ENCODE results near the gene SSNA1. TPM values are rescaled to one million over a fixed set of nuclear protein-coding genes. Genes with fewer than 3 reads are reported as not detected.
A peak's percentile ranks its signal among the peaks of the same experiment; 100 is the strongest.

Gene SSNA1
- total and polyA plus RNA-seq, 9 of the 15 experiments (the other 6 are each of a cell fraction or from before 2014, with no cell fraction given): 1.9 to 130 (median 57.1) TPM

DNA sequence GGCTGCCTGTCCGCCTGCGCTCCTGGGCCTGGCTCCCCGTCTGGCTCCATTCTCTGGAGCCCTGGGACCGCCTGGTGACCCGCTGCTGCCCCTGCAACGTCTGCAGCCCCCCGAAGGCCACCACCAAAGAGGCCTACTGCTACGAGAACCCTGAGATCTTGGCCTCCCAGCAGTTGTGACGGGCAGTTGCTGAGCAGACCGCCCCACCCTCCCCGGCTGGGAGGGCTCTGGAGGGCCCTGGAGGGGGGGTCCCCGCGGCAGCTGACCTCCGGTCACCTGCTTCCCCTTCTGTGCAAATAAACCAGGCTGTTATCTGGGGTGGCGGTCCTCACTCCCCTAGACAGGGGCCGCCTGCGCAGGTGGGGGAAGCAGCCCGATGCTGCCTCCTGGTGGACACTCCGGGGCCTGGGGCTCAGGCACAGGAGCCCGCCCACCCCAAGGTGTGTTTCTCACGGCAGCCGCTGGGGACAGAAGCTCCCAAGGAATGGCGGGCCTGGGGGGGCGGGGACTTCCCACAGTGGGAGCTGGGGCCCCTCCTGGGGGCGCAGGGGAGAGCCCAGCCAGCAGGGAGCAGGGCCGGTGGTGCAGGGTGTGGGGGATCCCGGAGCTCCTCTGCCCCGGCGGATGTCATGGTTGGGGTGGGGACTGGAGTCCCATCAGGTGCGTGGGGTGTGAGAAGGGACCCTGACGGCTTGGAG, 47.9 kb downstream of the SSNA1 start:
- POLR2A ChIA-PET: interaction anchor here (0.6 to 1.3 kb wide), 5 partner anchors 41 to 233 kb away, joined by 3 to 5 read pairs (median 4); partner anchors contain the start of gene TOR4A
- peaks cover 30% of the 10 kb centered on the region for H3K79me2 ChIP-seq (ENCODE audit: control insufficient read depth, insufficient read depth, low read length)
- FAIRE-seq (peak; percentile 95), DNase-seq (ENCODE audit: extremely low read depth in 1 of 4, low spot score in 3 of 4) (peak; percentile 91 to 97 (median 94)), ATAC-seq (peak; percentile 73)
- H3K4me3 ChIP-seq: no peak overlapping the region
- H3K9me3 ChIP-seq (replicated peaks; ENCODE audit: control insufficient read depth, insufficient read depth, low read depth, low read length): no peaks in the 10 kb centered on the region
- peak overlapping the region; percentile 9 to 88; a peak in 2 of 4 replicates for H3K9ac ChIP-seq (ENCODE audit: insufficient read depth in 1 of 2, low read depth in 2 of 2, low read length in 2 of 2)
- peak overlapping the region; percentile 42 for H3K27ac ChIP-seq (ENCODE audit: extremely low read depth, low read depth, low read length)
- H3K4me2 ChIP-seq (ENCODE audit: insufficient read depth, low read length): peak overlapping the region; percentile 40
- H4K20me1 ChIP-seq (replicated peaks; ENCODE audit: control insufficient read depth, insufficient read depth, low read length): no peaks in the 10 kb centered on the region
- peaks cover 4% of the 10 kb centered on the region for H3K9me1 ChIP-seq (ENCODE audit: control insufficient read depth, insufficient read depth, low read length)
- WGBS (ENCODE audit: insufficient coverage, low coverage, missing lambda C conversion rate): 7% methylated on average over 14 of the region's 31 CpGs
- no peaks in the 10 kb centered on the region for H3K27me3 ChIP-seq (ENCODE audit: control insufficient read depth in 2 of 2, insufficient read depth in 2 of 2, low read length in 2 of 2)
- in situ Hi-C loops (cut with MboI): loop anchor here (25.0 kb wide), 1 partner anchor 449 kb away; the partner anchor contains the start of genes CCDC183 and TMEM141
- intact Hi-C loops (cut with micrococcal nuclease): no loop called here
- H3K4me1 ChIP-seq (replicated peaks in 1 of 2; ENCODE audit: control insufficient read depth in 2 of 2, insufficient read depth in 2 of 2, low read length in 2 of 2): peaks cover 16 to 92% of the 10 kb centered on the region in 2 experiments
- no TSS peak for BruUV-seq (replicated peaks)
- no peak overlapping the region for H2AFZ ChIP-seq (ENCODE audit: low read depth, low read length)
- peaks cover 4% of the 10 kb centered on the region; the same call in 1 of the 3 replicates for H3K36me3 ChIP-seq (ENCODE audit: control insufficient read depth, insufficient read depth, low read length)
- CTCF ChIA-PET (ENCODE audit: low intra/inter-chr PET ratio): interaction anchor here (0.6 to 1.6 kb wide), 7 partner anchors 19 to 207 kb away, joined by 3 to 11 read pairs (median 4); partner anchors contain the start of genes ANAPC2, NELFB, NPDC1 and SSNA1
- peak; percentile 98 for TF ChIP-seq SP1 (CRISPR knock-in tag; IDR thresholded peaks at IDR 0.05)
- 0 out of 2 replicates have a peak, but pooled peaks have one; percentile 72 for TF ChIP-seq HDAC2 (IDR thresholded peaks at IDR 0.05)
- peak; percentile 59 for TF ChIP-seq MEIS2 (IDR thresholded peaks at IDR 0.05; ENCODE audit: partially characterized antibody)
- TF ChIP-seq ETV6 (IDR thresholded peaks at IDR 0.05; ENCODE audit: borderline replicate concordance in 1 of 2, low read depth in 2 of 2, low read length in 1 of 2): 0 out of 4 replicates have a peak, but pooled peaks of 1 of the 2 experiments have one; percentile 39
- TF ChIP-seq ETV6 (CRISPR knock-in tag; IDR thresholded peaks at IDR 0.05; ENCODE audit: borderline replicate concordance): no peak
- TF ChIP-seq, protein P1, sequence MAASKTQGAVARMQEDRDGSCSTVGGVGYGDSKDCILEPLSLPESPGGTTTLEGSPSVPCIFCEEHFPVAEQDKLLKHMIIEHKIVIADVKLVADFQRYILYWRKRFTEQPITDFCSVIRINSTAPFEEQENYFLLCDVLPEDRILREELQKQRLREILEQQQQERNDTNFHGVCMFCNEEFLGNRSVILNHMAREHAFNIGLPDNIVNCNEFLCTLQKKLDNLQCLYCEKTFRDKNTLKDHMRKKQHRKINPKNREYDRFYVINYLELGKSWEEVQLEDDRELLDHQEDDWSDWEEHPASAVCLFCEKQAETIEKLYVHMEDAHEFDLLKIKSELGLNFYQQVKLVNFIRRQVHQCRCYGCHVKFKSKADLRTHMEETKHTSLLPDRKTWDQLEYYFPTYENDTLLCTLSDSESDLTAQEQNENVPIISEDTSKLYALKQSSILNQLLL (CRISPR knock-in tag; IDR thresholded peaks at IDR 0.05; ENCODE audit: borderline replicate concordance): no peak
- 0 out of 2 replicates have a peak, but pooled peaks have one; percentile 33 for TF ChIP-seq PTBP1 (IDR thresholded peaks at IDR 0.05; ENCODE audit: low read depth, low read length)
- TF ChIP-seq, protein P2, sequence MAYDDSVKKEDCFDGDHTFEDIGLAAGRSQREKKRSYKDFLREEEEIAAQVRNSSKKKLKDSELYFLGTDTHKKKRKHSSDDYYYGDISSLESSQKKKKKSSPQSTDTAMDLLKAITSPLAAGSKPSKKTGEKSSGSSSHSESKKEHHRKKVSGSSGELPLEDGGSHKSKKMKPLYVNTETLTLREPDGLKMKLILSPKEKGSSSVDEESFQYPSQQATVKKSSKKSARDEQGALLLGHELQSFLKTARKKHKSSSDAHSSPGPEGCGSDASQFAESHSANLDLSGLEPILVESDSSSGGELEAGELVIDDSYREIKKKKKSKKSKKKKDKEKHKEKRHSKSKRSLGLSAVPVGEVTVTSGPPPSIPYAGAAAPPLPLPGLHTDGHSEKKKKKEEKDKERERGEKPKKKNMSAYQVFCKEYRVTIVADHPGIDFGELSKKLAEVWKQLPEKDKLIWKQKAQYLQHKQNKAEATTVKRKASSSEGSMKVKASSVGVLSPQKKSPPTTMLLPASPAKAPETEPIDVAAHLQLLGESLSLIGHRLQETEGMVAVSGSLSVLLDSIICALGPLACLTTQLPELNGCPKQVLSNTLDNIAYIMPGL (CRISPR knock-in tag; IDR thresholded peaks at IDR 0.05): peak; percentile 43
- peak; percentile 76 for TF ChIP-seq DPF2 (IDR thresholded peaks at IDR 0.05)
- peak; percentile 89 to 91 for TF ChIP-seq NRF1 (conservative IDR thresholded peaks at IDR 0.05 in 1 of 2, IDR thresholded peaks at IDR 0.05 in 1 of 2)
- TF ChIP-seq, protein P3, sequence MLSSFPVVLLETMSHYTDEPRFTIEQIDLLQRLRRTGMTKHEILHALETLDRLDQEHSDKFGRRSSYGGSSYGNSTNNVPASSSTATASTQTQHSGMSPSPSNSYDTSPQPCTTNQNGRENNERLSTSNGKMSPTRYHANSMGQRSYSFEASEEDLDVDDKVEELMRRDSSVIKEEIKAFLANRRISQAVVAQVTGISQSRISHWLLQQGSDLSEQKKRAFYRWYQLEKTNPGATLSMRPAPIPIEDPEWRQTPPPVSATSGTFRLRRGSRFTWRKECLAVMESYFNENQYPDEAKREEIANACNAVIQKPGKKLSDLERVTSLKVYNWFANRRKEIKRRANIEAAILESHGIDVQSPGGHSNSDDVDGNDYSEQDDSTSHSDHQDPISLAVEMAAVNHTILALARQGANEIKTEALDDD (IDR thresholded peaks at IDR 0.05): no peak
- TF ChIP-seq SMC3 (conservative IDR thresholded peaks at IDR 0.05; ENCODE audit: insufficient read depth, low read depth, low read length): peak; percentile 97
- TF ChIP-seq NBN (IDR thresholded peaks at IDR 0.05; ENCODE audit: low read depth): peak; percentile 80; the same call in 1 of the 2 replicates
- TF ChIP-seq, protein P4, sequence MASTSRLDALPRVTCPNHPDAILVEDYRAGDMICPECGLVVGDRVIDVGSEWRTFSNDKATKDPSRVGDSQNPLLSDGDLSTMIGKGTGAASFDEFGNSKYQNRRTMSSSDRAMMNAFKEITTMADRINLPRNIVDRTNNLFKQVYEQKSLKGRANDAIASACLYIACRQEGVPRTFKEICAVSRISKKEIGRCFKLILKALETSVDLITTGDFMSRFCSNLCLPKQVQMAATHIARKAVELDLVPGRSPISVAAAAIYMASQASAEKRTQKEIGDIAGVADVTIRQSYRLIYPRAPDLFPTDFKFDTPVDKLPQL (IDR thresholded peaks at IDR 0.05; ENCODE audit: extremely low read depth, insufficient read length): no peak
- peak; percentile 70; the same call in 1 of the 2 replicates for TF ChIP-seq GATAD2A (IDR thresholded peaks at IDR 0.05)
- TF ChIP-seq ZFX (CRISPR knock-in tag; IDR thresholded peaks at IDR 0.05): peak; percentile 76
- TF ChIP-seq SMAD2 (IDR thresholded peaks at IDR 0.05; ENCODE audit: low read depth, low read length): no peak
